Measurements from ENCODE around the gene SKI. TPM values are rescaled to one million over a fixed set of nuclear protein-coding genes. Genes with fewer than 3 reads are reported as not detected.

Gene SKI
- total RNA-seq, 1 donor: 48.9 TPM

- TF ChIP-seq CTCF (IDR thresholded peaks at IDR 0.05; ENCODE audit: extremely low read depth, low read depth, low read length): no peak
- no peak overlapping the region for H3K4me3 ChIP-seq (ENCODE audit: insufficient read depth, low read length)
- no peak overlapping the region for H3K4me2 ChIP-seq (ENCODE audit: insufficient read depth, low read length)
- H3K36me3 ChIP-seq (ENCODE audit: insufficient read depth, low read length): peaks cover 22% of the 10 kb centered on the region
- H3K79me2 ChIP-seq (ENCODE audit: insufficient read depth, low read length): peaks cover 30% of the 10 kb centered on the region
- H4K20me1 ChIP-seq (ENCODE audit: insufficient read depth, low read length): peaks cover 19% of the 10 kb centered on the region
- no peaks in the 10 kb centered on the region for H3K27me3 ChIP-seq (ENCODE audit: insufficient read depth, low read length)
- H3K27ac ChIP-seq (ENCODE audit: low read depth, low read length): no peak overlapping the region
- no peaks in the 10 kb centered on the region for H3K9me3 ChIP-seq (ENCODE audit: low read depth, low read length)
- H2AFZ ChIP-seq (ENCODE audit: low read length): no peak overlapping the region
- DNase-seq (ENCODE audit: insufficient read length, low spot score, missing footprints): no peak
- H3K4me1 ChIP-seq (ENCODE audit: insufficient read depth, low read length): peaks cover 13% of the 10 kb centered on the region
These were observed 84.0 kb downstream of the SKI start for GRCh38 chr1:2312160-2312514.

GRCh38 chr1:2312515-2313301, 84.6 kb downstream of the SKI start:
- Histone ChIP-seq H3K4me2 (ENCODE audit: insufficient read depth, low read length) (no peak overlapping the region), H3K27me3 (ENCODE audit: insufficient read depth, low read length) (no peaks in the 10 kb centered on the region), H3K36me3 (ENCODE audit: insufficient read depth, low read length) (peaks cover 17% of the 10 kb centered on the region), H4K20me1 (ENCODE audit: insufficient read depth, low read length) (peaks cover 17% of the 10 kb centered on the region), H3K4me1 (ENCODE audit: insufficient read depth, low read length) (peaks cover 13% of the 10 kb centered on the region), H3K4me3 (ENCODE audit: insufficient read depth, low read length) (no peak overlapping the region), H3K79me2 (ENCODE audit: insufficient read depth, low read length) (peaks cover 26% of the 10 kb centered on the region), H3K9me3 (ENCODE audit: low read depth, low read length) (no peaks in the 10 kb centered on the region), H3K27ac (ENCODE audit: low read depth, low read length) (no peak overlapping the region), H2AFZ (ENCODE audit: low read length) (no peak overlapping the region)
- no peak for TF ChIP-seq CTCF (IDR thresholded peaks at IDR 0.05; ENCODE audit: extremely low read depth, low read depth, low read length)
- peak; percentile 93 for DNase-seq (ENCODE audit: insufficient read length, low spot score, missing footprints)

- Histone ChIP-seq H2AFZ (ENCODE audit: low read length) (no peak overlapping the region), H3K4me3 (ENCODE audit: insufficient read depth, low read length) (peak overlapping the region; percentile 60), H3K27ac (ENCODE audit: low read depth, low read length) (peak overlapping the region; percentile 41), H3K9me3 (ENCODE audit: low read depth, low read length) (no peaks in the 10 kb centered on the region), H3K4me2 (ENCODE audit: insufficient read depth, low read length) (peak overlapping the region; percentile 68), H4K20me1 (ENCODE audit: insufficient read depth, low read length) (peaks cover 11% of the 10 kb centered on the region), H3K27me3 (ENCODE audit: insufficient read depth, low read length) (no peaks in the 10 kb centered on the region), H3K79me2 (ENCODE audit: insufficient read depth, low read length) (peaks cover 16% of the 10 kb centered on the region), H3K4me1 (ENCODE audit: insufficient read depth, low read length) (peaks cover 13% of the 10 kb centered on the region), H3K36me3 (ENCODE audit: insufficient read depth, low read length) (peaks cover 6% of the 10 kb centered on the region)
- no peak for DNase-seq (ENCODE audit: insufficient read length, low spot score, missing footprints)
- no peak for TF ChIP-seq CTCF (IDR thresholded peaks at IDR 0.05; ENCODE audit: extremely low read depth, low read depth, low read length)
These were observed 85.6 kb downstream of the SKI start for GRCh38 chr1:2313651-2314261.

- Histone ChIP-seq H3K36me3 (ENCODE audit: insufficient read depth, low read length) (peaks cover 4% of the 10 kb centered on the region), H3K4me3 (ENCODE audit: insufficient read depth, low read length) (peak overlapping the region; percentile 60), H3K27me3 (ENCODE audit: insufficient read depth, low read length) (no peaks in the 10 kb centered on the region), H3K4me1 (ENCODE audit: insufficient read depth, low read length) (peaks cover 13% of the 10 kb centered on the region), H3K27ac (ENCODE audit: low read depth, low read length) (peak overlapping the region; percentile 41), H3K4me2 (ENCODE audit: insufficient read depth, low read length) (peak overlapping the region; percentile 68), H3K9me3 (ENCODE audit: low read depth, low read length) (no peaks in the 10 kb centered on the region), H4K20me1 (ENCODE audit: insufficient read depth, low read length) (peaks cover 11% of the 10 kb centered on the region), H3K79me2 (ENCODE audit: insufficient read depth, low read length) (peaks cover 11% of the 10 kb centered on the region), H2AFZ (ENCODE audit: low read length) (no peak overlapping the region)
- DNase-seq (ENCODE audit: insufficient read length, low spot score, missing footprints): peak; percentile 99
- TF ChIP-seq CTCF (IDR thresholded peaks at IDR 0.05; ENCODE audit: extremely low read depth, low read depth, low read length): no peak
These were observed 86.2 kb downstream of the SKI start for GRCh38 chr1:2314273-2314802.
